Inferior parietal cortex (tissue), 1 donor: Measurements from ENCODE around the gene PAXX.

Experiments used
- DNase-seq: peaks from one replicate; pipeline ENCODE4 v3.0.0-alpha.2; 2016; ENCODE audit errors: extremely low spot score

PAXX gene

GRCh38 chr9:137018761-137019559 lies 26.7 kb downstream of the PAXX start:
- no peak for DNase-seq

GRCh38 chr9:137019891-137020683 lies 27.9 kb downstream of the PAXX start:
- DNase-seq: no peak

GRCh38 chr9:137020771-137021567 lies 28.7 kb downstream of the PAXX start:
- no peak for DNase-seq

GRCh38 chr9:137021568-137021978 lies 29.4 kb downstream of the PAXX start:
- DNase-seq: no peak

GRCh38 chr9:137021979-137022661 lies 29.9 kb downstream of the PAXX start:
- DNase-seq: peak; percentile 72

GRCh38 chr9:137022662-137023008 lies 30.4 kb downstream of the PAXX start:
- no peak for DNase-seq

GRCh38 chr9:137023157-137023556 lies 30.9 kb downstream of the PAXX start:
- no peak for DNase-seq

GRCh38 chr9:137023583-137023991 lies 31.4 kb downstream of the PAXX start:
- no peak for DNase-seq

GRCh38 chr9:137025517-137025966 lies 33.3 kb downstream of the PAXX start:
- peak; percentile 87 for DNase-seq

GRCh38 chr9:137026384-137026783 lies 34.2 kb downstream of the PAXX start:
- DNase-seq: no peak

GRCh38 chr9:137026828-137027227 lies 34.6 kb downstream of the PAXX start:
- no peak for DNase-seq

- DNase-seq: no peak
Measured at GRCh38 chr9:137027369-137028262, 35.4 kb downstream of the PAXX start, which contains the start of gene ABCA2. Gene ABCA2 (minus strand): TSS chr9:137028237. CDS start chr9:137028140, 97 bp downstream.

- no peak for DNase-seq
Measured at GRCh38 chr9:137028263-137029057, 36.2 kb downstream of the PAXX start.

GRCh38 chr9:137029058-137029936 lies 37.1 kb downstream of the PAXX start:
- DNase-seq: no peak

- no peak for DNase-seq
Measured at GRCh38 chr9:137030006-137030405, 37.8 kb downstream of the PAXX start.

GRCh38 chr9:137030538-137031527 lies 38.6 kb downstream of the PAXX start:
- DNase-seq: no peak

GRCh38 chr9:137031904-137032640 lies 39.9 kb downstream of the PAXX start, which contains the start of gene FUT7:
Gene FUT7 (minus strand): TSS chr9:137032088. CDS start chr9:137031991, 97 bp downstream.
- no peak for DNase-seq
